Duodenal mucosa (tissue), 2 donors: ENCODE results near the gene HEXA.
"Not testable (repeated sequence)": the region's sequence is repeated elsewhere in the genome, so short reads cannot be mapped to it uniquely, and the experiment has no call there.

ENCODE experiments used
- H3K27ac ChIP-seq: one replicate; pipeline ENCODE4 v1.7.0; 2013; ENCODE audit warnings: low read depth, low read length
- H3K27me3 ChIP-seq, 2 donors: one replicate each; pipeline ENCODE4 v1.7.0; 2013; ENCODE audit warnings: low read length in 2 of 2, control low read depth in 1 of 2; ENCODE audit not compliant: insufficient read depth in 2 of 2, control insufficient read depth in 1 of 2
- H3K36me3 ChIP-seq, 2 donors: one replicate each; pipeline ENCODE4 v1.7.0; 2013; ENCODE audit warnings: low read length in 2 of 2, control low read depth in 1 of 2; ENCODE audit not compliant: insufficient read depth in 2 of 2, control insufficient read depth in 1 of 2
- H3K4me1 ChIP-seq, 2 donors: one replicate each; pipeline ENCODE4 v1.7.0; 2013; ENCODE audit warnings: low read length in 2 of 2, control low read depth in 1 of 2; ENCODE audit not compliant: insufficient read depth in 2 of 2, control insufficient read depth in 1 of 2
- H3K4me3 ChIP-seq, 2 donors: one replicate each; pipeline ENCODE4 v1.7.0; 2013; ENCODE audit warnings: low read length in 2 of 2, low read depth in 1 of 2
- H3K9ac ChIP-seq, 2 donors: one replicate each; pipeline ENCODE4 v1.7.0; 2013; ENCODE audit warnings: low read length in 2 of 2, low read depth in 1 of 2
- H3K9me3 ChIP-seq, 2 donors: one replicate each; pipeline ENCODE4 v1.7.0; 2013; ENCODE audit warnings: low read length in 2 of 2, control low read depth in 1 of 2; ENCODE audit not compliant: control insufficient read depth in 1 of 2

Gene HEXA

DNA sequence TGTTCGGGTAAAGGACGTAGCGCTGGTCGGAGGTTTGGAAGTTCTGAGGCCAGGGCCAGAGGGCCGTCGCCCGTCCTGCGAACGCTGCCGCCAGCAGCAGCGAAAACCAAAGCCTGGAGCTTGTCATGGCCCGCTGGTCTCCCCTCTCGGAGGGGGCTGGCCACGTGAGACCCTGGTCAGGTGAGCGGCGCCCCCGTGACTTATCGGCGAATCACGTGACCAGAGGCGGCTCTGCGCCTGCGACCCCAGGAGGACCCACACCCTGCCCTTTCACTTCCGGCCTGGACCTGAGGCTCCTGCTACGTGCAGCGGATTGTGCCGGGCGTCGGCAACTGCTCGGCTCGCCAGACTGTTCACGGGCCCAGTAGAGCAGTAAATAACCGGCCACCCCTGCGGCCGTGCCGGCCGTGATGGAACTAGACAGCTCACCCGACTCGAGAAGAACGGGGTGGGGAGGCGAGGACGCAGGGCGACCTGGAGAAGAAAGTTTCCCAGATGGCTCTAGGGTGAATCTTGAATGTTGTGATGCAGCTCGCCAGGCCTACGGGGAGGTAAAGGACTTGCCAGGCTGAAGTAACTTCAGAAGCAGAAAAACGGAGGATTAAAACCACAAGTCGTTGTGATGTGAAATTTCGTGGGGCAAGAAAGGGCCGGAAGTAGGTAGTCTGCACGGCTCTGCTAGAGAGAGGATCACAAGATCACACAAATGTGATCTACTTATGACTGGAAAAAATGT is at the start of gene HEXA:
TSS of gene HEXA (minus strand) at position 169 of the 736 bp plus-strand sequence. CDS start at position 127, 42 bp downstream.
- Histone ChIP-seq H3K27me3 (no peaks in the 10 kb centered on the region), H3K4me3 (peak within 1 kb of the TSS; percentile 93 to 99), H3K36me3 (peaks cover 0 to 3% of the 10 kb centered on the region in 2 donors), H3K4me1 (peaks cover 12 to 22% of the 10 kb centered on the region in 2 donors), H3K9ac (peak within 1 kb of the TSS; percentile 91 to 99), H3K9me3 (no peaks in the 10 kb centered on the region), H3K27ac (peak within 1 kb of the TSS; percentile 79)

DNA sequence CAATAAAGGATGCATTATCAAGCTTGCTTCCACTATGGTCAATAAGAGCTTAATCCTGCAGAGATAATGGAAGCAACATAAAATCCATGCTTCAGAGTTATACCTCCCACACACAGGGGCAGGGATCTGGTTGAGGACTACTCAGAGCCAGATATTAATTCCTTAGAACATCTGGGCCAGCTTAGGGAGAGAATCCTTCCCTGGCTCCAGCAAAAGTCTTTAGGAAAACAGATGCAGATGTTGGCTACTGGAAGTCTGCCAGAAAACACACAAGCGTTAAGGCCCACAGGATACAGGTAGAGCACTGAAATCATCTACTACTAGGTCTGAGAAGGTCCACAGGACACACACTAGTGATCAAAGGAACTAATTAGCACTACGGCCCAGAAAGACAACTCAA is 47.4 kb upstream of the HEXA start:
- Histone ChIP-seq H3K36me3 (no peaks in the 10 kb centered on the region), H3K9ac (no peak overlapping the region), H3K9me3 (peaks cover 0 to 9% of the 10 kb centered on the region in 2 donors), H3K27ac (no peak overlapping the region), H3K4me3 (no peak overlapping the region), H3K27me3 (no peaks in the 10 kb centered on the region), H3K4me1 (no peaks in the 10 kb centered on the region)

DNA sequence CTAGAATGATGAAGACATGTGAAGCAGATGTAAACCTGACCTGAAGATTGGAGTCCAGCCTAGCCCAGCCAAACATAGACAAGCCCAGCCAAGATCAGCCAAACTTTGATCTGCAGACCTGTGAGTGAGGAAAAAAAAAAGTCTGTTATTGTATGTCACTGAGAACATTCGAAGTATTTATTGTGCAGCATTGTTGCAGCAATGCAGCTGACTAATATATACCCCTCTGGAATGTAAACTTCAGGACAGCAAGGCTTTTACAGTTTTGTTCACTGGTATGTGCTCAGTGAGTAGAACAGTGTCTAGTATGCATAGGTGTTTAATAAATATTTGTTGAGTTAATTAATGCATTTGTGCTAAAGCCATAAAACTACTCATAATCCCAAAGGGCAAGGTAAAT is 45.7 kb upstream of the HEXA start:
- H3K4me1 ChIP-seq, result no peaks in the 10 kb centered on the region
- H3K27ac ChIP-seq, result no peak overlapping the region
- H3K36me3 ChIP-seq, result no peaks in the 10 kb centered on the region
- no peaks in the 10 kb centered on the region for H3K27me3 ChIP-seq
- no peak overlapping the region for H3K9ac ChIP-seq
- peaks cover 0 to 2% of the 10 kb centered on the region in 2 donors for H3K9me3 ChIP-seq
- H3K4me3 ChIP-seq, result no peak overlapping the region

DNA sequence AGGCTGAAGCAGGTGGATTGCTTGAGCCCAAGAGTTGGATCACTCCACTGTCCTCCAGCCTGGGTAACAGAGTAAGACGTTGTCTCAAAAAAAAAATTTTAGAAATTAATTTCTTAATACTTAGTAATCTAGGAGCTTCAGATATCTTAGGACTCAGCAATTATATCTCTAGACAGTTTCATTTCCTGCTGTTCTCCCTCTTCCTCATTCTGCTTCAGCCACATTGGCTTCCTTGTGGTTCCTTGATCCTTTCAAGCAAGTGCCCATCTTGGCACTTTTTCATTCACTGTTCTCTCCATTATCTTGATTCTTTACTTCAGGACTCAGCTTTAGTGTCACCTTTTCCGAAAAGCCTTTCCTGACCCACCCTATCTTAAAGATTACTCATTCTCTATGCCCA is 44.8 kb upstream of the HEXA start:
- no peaks in the 10 kb centered on the region for H3K36me3 ChIP-seq
- no peaks in the 10 kb centered on the region for H3K4me1 ChIP-seq
- no peaks in the 10 kb centered on the region for H3K27me3 ChIP-seq
- H3K4me3 ChIP-seq, result no peak overlapping the region
- no peak overlapping the region for H3K9ac ChIP-seq
- H3K27ac ChIP-seq, result no peak overlapping the region
- H3K9me3 ChIP-seq, result peaks cover 0 to 2% of the 10 kb centered on the region in 2 donors

DNA sequence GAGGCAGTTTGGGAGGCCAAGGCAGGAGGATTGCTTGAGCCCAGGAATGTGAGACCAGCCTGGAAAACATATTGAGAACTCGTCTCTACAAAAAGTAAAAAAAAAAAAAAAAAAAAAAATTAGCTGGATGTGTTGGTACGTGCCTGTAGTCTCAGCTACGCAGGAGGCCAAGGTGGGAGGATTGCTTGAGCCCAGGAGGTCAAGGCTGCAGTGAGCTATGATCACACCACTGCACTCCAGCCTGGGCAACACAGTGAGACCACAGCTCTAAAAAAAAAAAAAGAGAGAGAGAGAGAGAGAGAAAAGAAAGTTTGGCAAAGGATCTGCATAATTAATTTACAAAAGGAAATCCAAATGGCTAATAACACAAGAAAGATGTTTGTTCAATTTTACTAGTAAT is 44.0 kb upstream of the HEXA start:
- not testable (repeated sequence) for H3K4me3 ChIP-seq, H3K36me3 ChIP-seq, H3K9ac ChIP-seq, H3K9me3 ChIP-seq, H3K4me1 ChIP-seq, H3K27me3 ChIP-seq, H3K27ac ChIP-seq

DNA sequence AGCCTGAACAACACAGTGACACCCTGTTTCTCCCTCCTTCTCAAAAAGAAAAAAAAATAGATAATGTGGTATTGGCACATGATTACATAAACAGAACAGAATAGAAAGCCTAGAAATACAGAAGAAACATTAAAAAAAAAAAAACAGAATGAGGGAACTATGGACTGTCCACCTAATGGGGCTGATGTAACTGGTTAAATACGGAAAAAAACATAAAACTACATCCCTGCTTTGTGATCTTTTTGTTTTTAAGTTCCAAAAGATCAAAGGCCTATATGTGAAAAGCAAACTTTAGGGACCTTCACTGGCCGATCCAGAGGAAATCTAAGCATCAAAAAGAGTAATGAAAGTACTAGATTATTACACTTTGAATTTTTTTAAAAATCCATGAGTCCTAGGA is 39.5 kb upstream of the HEXA start:
- H3K9me3 ChIP-seq, result no peaks in the 10 kb centered on the region
- no peak overlapping the region for H3K4me3 ChIP-seq
- no peaks in the 10 kb centered on the region for H3K36me3 ChIP-seq
- no peaks in the 10 kb centered on the region for H3K4me1 ChIP-seq
- no peak overlapping the region for H3K27ac ChIP-seq
- H3K27me3 ChIP-seq, result no peaks in the 10 kb centered on the region
- H3K9ac ChIP-seq, result no peak overlapping the region

DNA sequence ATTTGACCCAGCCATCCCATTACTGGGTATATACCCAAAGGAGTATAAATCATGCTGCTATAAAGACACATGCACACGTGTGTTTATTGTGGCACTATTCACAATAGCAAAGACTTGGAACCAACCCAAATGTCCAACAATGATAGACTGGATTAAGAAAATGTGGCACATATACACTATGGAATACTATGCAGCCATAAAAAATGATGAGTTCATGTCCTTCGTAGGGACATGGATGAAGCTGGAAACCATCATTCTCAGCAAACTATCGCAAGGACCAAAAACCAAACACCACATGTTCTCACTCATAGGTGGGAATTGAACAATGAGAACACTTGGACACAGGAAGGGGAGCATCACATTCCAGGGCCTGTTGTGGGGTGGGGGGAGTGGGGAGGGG is 37.5 kb upstream of the HEXA start:
- H3K9ac ChIP-seq, H3K4me3 ChIP-seq, H3K9me3 ChIP-seq, H3K4me1 ChIP-seq, H3K27ac ChIP-seq, H3K36me3 ChIP-seq, H3K27me3 ChIP-seq: not testable (repeated sequence)

DNA sequence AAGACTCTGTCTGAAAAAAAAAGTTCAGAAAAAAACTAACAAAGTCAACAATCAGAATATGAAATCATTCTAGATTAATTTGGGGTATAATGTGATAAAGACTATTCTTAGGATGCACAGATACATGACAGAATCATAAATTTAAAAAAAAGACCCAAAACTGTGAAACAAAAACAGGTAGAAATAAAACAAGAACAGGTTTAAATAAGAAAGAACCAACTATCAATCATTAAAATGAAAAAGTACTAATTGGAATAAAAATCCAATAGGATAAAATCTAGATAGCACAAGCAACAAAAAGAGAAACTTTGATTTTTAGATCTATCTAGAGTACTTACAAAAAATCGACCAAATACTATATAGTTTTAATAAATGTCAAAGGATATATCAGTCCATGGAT is 35.7 kb upstream of the HEXA start:
- Histone ChIP-seq H3K27me3 (peaks cover 2 to 5% of the 10 kb centered on the region in 2 donors), H3K27ac (no peak overlapping the region), H3K9ac (no peak overlapping the region), H3K9me3 (no peaks in the 10 kb centered on the region), H3K36me3 (no peaks in the 10 kb centered on the region), H3K4me1 (no peaks in the 10 kb centered on the region), H3K4me3 (no peak overlapping the region)

DNA sequence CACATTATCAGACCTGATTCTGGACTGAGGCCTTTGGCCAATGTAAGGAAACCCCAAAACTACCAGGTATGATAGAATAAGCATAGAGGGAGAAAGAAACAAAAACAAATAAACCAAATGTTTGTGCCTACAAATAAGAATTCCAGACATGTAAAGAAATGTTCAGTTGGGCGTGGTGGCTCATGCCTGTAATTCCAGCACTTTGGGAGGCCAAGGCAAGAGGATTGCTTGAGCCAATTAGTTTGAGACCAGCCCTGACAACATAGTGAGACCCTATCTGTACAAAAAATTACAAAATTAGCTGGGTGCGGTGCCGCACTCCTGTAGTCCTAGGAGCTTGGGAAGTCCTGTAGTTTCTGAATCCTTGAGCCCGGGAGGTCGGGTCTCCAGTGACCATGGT is 35.3 kb upstream of the HEXA start:
- no peaks in the 10 kb centered on the region for H3K4me1 ChIP-seq
- H3K4me3 ChIP-seq, result no peak overlapping the region
- H3K36me3 ChIP-seq, result no peaks in the 10 kb centered on the region
- H3K9me3 ChIP-seq, result no peaks in the 10 kb centered on the region
- no peak overlapping the region for H3K27ac ChIP-seq
- peaks cover 2 to 5% of the 10 kb centered on the region in 2 donors for H3K27me3 ChIP-seq
- no peak overlapping the region for H3K9ac ChIP-seq

DNA sequence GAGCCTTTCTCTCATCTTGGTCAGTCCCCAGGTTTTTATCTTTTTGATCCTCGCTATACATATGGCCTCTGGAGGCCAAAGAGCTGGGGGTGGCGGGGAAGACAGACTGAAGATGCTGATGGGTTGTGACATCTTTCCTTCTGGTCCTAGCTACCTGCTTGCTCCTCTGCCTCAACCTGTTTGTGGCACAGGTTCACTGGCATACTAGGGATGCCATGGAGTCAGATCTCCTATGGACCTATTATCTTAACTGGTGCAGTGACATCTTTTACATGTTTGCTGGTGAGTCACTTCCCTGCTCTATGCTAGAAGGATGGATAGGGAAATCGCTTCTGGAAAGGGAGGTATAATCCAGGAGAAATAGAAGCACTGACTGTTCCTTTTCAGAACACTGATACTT is 31.1 kb upstream of the HEXA start:
- H3K36me3 ChIP-seq, result no peaks in the 10 kb centered on the region
- H3K9ac ChIP-seq, result no peak overlapping the region
- H3K4me3 ChIP-seq, result no peak overlapping the region
- H3K27ac ChIP-seq, result no peak overlapping the region
- H3K4me1 ChIP-seq, result no peaks in the 10 kb centered on the region
- no peaks in the 10 kb centered on the region for H3K9me3 ChIP-seq
- peaks cover 2 to 5% of the 10 kb centered on the region in 2 donors for H3K27me3 ChIP-seq
